Skin of body (tissue), 2 donors: ENCODE data around the gene NGEF. TPM values are rescaled to one million over a fixed set of nuclear protein-coding genes. Genes with fewer than 3 reads are reported as not detected.
A peak's percentile ranks its signal among the peaks of the same experiment; 100 is the strongest.
"Not testable (repeated sequence)": the region's sequence is repeated elsewhere in the genome, so short reads cannot be mapped to it uniquely, and the experiment has no call there.

Source experiments
- DNase-seq: peaks from one replicate; lab custom pipeline; 2025; lab: John Stamatoyannopoulos, UW
- total RNA-seq: library from RNA; depleted of rRNA; stranded (reverse); fragments of >200 nt; gene quantifications from one replicate; pipeline ENCODE4 v1.2.3, GENCODE V29; 2014

The NGEF gene
- total RNA-seq, 1 donor from 2014 or later, result 3.9 TPM

DNA sequence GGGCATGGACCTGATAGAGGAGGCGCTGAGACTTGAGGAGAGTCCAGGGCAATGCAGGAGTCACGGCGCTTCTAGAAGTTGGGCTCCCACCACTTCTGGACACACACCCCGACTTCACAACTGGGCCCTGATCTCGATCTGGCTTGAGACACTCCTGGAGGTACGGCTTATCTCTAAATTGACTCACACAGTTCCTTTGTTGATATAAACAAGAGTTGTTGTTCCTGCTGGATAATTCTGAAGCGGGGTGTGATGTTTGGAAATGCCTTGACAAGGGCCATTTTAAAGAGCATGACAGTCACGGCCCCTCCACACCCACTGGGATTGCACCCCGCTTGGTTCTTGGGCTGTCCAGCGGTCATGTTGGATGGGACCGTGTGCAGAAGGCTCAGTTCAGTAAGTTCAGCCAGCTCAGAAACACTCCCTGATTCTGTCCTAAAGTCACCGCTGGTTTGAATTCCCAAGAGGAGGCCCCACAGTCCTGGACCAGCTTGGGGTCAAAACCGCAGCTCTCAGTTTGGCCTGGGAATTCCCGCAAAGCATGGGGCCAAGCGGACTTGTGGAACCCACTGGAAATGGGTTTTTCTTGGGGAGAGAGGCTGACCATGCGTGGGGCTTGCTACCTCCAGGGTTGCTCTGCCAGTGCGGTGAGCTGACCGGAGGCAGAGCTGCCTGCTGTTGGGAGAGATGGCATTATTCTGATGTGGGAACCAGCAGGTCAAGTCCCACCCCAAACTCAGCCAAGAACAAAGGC lies 10.1 kb upstream of the NGEF start:
- no peak for DNase-seq

GRCh38 chr2:233022561-233022960 lies 9.5 kb upstream of the NGEF start:
- DNase-seq, result no peak

DNA sequence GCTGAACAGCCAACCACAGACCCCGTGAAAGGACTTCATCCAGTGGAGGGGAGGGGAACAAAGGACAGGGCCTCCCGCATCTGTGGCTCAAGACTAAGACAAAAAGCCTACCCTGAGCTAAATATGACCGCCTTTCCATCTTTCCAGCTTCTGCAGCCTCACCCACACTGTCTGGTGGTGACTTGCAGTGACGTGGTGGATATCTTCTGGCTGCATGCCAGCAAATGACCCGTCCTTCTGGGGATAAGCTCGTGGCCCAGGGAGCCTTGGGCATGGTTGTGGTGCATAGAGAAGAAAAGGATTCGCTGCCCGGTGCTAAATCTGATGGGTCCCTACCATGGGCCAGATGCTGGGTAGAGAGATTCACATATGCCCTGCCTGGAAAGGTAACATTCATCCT lies 8.7 kb upstream of the NGEF start:
- no peak for DNase-seq

- no peak for DNase-seq
Measured at GRCh38 chr2:233020454-233020853, 7.4 kb upstream of the NGEF start.

DNA sequence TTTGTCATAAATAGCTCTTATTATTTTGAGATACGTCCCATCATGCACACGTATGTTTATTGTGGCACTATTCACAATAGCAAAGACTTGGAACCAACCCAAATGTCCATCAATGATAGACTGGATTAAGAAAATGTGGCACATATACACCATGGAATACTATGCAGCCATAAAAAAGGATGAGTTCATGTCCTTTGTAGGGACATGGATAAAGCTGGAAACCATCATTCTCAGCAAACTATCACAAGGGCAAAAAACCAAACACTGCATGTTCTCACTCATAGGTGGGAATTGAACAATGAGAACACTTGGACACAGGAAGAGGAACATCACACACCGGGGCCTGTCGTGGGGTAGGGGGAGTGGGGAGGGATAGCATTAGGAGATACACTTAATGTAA lies 6.6 kb upstream of the NGEF start:
- not testable (repeated sequence) for DNase-seq

DNA sequence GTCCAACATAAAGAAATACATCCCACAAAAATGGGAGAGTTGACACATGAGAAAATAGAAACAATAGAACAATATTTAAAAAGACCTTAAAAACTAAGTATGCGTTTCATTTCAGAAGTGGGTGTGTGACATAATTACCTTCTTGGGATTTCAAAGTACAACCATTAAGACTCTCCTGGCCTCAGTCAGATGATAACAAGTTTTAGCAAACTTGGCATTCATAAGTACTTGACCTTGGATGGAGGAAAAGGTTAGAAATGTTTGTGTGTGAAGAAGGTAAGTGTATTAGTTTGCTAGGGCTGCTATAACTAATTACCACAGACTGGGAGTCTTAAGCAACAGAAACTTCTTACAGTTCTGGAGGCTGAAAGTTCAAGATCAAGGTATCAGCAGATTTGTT lies 4.9 kb upstream of the NGEF start:
- no peak for DNase-seq

GRCh38 chr2:233015019-233015645 lies 2.1 kb upstream of the NGEF start:
- no peak for DNase-seq

- no peak for DNase-seq
Measured at GRCh38 chr2:233013650-233014049, 594 bp upstream of the NGEF start.

DNA sequence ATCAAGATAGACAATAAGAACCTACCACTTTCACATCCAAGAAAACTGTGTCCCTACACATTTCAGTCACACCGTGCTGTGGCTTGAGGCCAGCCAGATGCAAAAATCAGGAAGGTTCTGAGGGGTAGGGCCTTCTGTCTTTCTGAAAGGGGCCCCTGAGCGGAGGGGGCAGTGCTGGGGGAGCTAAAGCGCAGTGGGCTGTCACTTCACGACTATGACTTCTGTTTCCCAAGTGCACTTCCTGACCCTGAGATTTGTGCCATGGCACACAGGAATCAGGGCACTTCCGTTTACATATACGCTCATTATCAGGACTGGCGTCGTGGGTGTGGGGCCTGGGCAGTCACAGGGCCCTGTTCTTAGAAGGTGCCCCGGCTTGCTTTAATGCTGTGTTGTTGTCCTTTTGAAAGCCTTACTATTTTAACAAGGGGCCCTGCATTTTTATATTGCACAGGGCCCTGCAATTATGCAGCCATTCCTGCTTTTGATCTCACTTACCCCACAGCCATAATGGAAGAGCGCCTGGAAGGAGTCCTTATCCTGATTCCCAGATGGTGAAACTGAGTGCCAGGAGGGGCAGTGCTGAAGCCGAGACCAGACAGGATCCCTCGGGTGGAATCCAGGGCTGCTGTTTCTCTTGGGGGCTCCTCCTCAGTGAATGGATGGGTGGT lies 620 bp downstream of the NGEF start:
- no peak for DNase-seq

DNA sequence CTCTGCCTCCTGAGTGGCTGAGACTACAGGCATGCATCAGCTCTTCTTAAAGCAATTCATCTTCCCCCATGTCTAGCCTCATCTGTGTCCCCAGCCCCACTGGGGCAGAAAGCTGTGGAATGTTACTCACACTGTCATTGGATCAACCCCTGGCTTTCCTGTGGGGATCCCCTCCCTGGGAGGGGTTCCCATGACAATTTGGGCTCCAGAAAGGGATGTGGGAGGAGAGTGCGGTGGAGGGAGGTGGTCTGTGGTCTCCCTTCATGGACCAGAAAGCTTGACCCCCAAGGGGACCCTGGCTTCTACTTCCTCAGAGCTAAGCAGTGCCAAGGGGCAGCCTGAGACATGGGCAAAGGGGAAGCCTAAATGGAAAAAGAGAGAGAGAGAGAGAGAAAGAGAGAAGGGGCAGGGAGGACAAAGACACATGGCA lies 1.3 kb downstream of the NGEF start:
- DNase-seq, result no peak

- DNase-seq, result no peak
Measured at GRCh38 chr2:233011268-233011650, 1.8 kb downstream of the NGEF start.

DNA sequence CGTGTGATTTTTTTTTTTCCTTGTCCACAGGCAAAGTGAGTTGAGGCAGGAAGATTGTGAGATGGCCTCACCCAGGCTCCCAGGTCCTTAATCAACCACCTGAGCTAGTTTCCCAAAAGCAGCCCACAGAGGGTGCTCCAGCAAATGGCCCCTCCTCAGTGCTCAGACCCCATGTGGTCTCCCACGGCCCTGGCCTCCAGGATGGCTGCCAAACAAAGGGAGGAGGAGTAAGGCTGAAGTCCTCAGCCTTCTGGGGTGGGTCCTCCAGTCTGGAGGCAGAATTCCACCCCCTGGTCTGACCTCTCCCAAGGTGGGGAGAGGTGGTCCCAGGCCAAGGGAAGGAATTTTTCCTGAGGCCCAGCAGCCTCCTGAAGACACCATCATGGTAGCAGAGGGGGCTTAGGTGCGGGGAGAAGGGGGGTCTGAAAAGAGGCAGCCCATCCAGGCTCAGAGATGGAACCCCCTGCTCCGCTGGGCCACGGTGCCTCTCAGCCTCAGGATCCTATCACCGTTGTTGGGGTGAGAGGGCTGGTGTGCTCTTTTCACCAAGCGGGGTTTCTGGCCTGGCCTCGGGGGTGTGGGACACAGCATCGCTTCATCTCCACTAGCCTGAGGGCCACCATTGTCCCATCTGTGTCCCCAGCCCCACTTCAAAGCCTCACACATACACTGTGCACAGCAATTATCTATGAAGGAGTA lies 2.3 kb downstream of the NGEF start:
- DNase-seq, result no peak

DNA sequence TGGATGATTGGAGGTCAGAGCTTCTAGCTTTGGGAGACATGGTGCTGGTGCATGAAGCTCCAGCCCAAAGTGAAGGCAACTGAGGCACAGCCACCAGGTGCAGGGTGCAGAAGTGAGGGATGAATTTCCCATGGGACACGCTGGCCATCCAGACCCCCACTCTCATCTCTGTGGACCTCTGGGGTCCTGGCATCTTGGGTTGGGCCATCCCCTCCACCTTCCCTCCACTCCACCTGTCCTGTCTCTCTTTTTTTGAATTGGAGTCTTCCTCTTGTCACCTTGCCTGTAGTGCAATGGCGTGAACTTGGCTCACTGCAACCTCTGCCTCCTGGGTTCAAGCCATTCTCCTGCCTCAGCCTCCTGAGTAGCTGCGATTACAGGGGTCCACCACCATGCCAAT lies 3.4 kb downstream of the NGEF start:
- no peak for DNase-seq

DNA sequence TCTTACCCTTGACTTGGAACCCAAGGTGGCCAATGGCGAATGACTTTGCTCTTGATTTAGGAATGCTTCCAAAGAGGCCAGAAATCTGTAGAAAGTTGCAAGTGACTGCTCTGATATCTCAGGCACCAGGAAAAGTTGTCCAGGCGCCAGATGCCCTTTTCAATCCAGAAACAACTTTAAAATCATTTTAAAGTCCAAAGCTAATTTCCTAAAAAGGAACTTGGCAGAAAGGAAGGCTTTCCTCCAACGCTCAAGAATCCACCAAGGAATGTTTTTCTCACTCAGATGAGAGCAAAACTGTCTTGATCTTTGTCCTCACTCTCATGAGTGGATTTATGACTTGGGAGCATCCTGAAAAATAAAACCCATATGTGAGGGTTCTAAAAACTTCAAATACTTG lies 5.3 kb downstream of the NGEF start:
- DNase-seq, result peak; percentile 39

DNA sequence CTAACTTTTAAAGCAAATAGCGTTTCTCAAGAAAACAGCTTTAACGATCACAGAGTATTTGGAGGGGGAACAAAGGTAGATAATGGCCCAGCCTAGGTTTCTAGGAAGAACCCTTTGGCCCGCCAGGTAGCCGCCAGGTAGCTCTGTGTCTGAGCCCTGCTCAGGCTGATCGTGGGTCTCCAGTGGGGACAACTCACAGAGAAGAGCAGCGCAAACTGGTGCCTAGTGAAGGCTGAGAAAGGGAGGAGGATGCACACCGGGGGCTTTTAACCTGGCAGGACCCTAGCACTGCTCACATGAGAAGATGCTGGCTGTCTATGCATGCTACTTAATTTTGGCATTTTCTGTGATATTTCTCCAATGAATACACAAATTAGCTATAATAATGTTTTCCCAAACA lies 5.8 kb downstream of the NGEF start:
- no peak for DNase-seq

DNA sequence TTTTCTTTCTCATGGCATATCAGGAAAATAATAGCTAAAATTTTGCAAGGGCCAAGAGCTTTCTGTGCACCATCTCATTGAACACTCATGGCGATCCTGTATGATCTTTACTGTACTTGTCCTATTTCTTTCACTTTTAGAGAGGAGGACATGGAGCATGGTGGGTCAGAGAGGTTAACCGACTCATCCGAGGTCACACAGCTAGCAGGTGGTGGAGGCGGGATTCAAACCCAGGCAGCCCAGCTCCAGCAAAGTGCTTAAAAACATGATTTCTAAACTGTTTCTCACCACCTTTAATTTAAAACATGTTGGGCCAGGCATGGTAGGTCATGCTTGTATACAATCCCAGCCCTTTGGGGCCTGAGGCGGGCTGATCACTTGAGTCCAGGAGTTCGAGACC lies 6.4 kb downstream of the NGEF start:
- DNase-seq, result no peak

GRCh38 chr2:233005096-233005495 lies 8.0 kb downstream of the NGEF start:
- DNase-seq, result no peak

DNA sequence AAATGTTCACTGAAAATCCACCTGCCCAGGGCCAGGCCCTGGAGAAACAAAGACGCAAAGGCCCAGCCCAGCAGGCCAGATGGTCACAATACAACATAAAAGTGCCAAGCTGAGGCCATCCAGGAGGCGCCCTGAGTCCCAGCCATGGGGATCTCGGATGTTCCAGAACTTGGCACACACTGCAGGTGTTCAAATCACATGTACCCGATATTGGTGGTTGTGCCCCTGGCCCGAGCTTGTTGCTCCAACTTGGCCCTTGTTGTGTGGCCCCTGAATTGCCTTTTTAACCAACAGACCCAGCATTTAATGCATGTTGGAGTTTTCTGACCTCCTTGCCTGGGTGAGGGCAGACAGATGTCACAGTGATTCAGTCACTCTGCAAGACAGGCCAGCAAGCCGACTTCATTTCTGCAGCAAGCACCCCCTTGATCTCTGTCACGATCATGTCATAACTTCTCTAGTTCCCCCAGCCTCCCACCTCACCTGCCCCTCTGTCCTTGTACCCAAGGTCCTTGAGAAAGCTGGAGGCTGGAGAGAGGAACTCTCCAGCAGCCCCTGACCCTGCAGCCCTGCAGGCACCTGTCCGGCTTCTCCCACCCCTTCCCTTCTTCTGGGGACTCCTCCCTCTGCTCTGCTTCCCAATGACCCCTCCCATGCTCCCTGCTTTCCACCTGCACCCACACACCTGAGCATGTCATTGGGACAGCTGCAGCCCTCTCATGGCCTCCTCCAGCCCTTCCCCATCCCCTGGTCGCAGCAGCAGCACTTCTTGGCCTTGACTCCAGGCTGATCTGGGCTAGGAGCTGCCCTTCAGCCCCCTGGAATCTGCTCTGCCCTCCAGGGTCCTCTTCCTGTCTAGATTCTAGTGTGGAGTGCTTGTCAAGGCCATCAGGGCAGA lies 9.1 kb downstream of the NGEF start:
- DNase-seq, result no peak

DNA sequence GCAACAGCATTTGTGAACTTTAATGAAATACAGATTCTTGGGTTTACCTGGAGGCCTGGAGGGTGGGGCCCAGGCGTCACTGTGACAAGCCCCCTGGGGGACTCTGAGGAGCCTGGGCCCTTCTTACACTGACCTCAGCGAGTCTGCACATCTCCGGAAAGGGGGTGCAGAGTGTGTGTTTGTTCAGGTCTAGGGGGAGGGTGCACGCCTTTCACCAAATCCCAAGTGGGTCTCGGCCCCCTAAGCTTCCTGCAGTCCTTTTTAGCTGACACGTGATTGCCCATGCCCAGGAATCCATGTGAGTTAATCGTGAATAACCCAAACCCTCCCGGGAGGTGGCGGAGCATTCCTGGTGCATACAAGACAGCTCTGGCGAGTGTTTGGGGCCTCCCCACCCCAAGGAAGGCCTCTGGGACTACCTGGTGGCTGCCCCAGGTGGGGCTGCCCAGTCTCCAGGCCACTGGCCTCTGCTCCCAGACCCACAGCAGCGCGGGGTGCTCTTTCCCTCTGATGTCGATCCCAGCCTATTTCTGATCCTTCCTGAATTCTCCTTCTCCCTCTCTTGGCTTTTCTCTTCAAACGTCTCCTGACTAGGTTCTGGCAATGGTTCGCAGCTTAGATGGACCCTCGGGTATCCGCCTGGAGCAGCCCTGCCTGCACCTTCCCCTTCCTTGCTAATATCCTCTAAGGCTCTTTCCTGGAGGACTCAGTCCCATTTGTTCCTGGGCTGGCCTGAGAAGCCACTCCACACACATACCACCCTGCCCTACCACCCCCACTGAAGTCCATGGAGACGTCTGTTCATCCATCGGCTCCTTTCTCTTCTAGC lies 10.0 kb downstream of the NGEF start:
- no peak for DNase-seq
